T-helper 17 cell (primary cell): ENCODE results near the gene ABHD8. TPM values are rescaled to one million over a fixed set of nuclear protein-coding genes. Genes with fewer than 3 reads are reported as not detected.
"Not testable (repeated sequence)": the region's sequence is repeated elsewhere in the genome, so short reads cannot be mapped to it uniquely, and the experiment has no call there.

Experiments used
- ATAC-seq: fragments of 150-1000 bp; cut with Tn5 transposase; 2 replicates; pipeline ENCODE4 v1.10.0; 2021; ENCODE audit warnings: mild to moderate bottlenecking, moderate library complexity
- DNase-seq, 3 donors: peaks; one replicate each; pipeline versions ENCODE4 v3.0.0 to v3.0.0-alpha.2; 2020 to 2021
- H3K9me3 ChIP-seq: one replicate; pipeline ENCODE4 v1.7.0; 2013; ENCODE audit warnings: low read length, mild to moderate bottlenecking; ENCODE audit not compliant: control insufficient read depth, poor library complexity, severe bottlenecking
- H3K27ac Mint-ChIP-seq: one replicate; pipeline ENCODE4 v1.8.0; 2022; ENCODE audit warnings: mild to moderate bottlenecking, moderate library complexity, mixed read lengths
- H3K27me3 Mint-ChIP-seq: one replicate; pipeline ENCODE4 v1.8.0; 2022; ENCODE audit warnings: mixed read lengths
- H3K36me3 Mint-ChIP-seq: one replicate; pipeline ENCODE4 v1.8.0; 2022; ENCODE audit warnings: low read depth, mixed read lengths
- H3K4me1 Mint-ChIP-seq: one replicate; pipeline ENCODE4 v1.8.0; 2022; ENCODE audit warnings: mild to moderate bottlenecking, mixed read lengths
- H3K4me3 Mint-ChIP-seq: one replicate; pipeline ENCODE4 v1.8.0; 2022; ENCODE audit warnings: mild to moderate bottlenecking, moderate library complexity, mixed read lengths
- total RNA-seq, 4 donors: library from RNA in 2 of 4; stranded (reverse) in 2 of 4; gene quantifications; one replicate each; pipeline ENCODE4 v1.2.3 and lab custom pipeline; 2022 to 2026

The ABHD8 gene
- total RNA-seq, 2 donors from 2014 or later = 5.0 to 7.1 TPM

DNA sequence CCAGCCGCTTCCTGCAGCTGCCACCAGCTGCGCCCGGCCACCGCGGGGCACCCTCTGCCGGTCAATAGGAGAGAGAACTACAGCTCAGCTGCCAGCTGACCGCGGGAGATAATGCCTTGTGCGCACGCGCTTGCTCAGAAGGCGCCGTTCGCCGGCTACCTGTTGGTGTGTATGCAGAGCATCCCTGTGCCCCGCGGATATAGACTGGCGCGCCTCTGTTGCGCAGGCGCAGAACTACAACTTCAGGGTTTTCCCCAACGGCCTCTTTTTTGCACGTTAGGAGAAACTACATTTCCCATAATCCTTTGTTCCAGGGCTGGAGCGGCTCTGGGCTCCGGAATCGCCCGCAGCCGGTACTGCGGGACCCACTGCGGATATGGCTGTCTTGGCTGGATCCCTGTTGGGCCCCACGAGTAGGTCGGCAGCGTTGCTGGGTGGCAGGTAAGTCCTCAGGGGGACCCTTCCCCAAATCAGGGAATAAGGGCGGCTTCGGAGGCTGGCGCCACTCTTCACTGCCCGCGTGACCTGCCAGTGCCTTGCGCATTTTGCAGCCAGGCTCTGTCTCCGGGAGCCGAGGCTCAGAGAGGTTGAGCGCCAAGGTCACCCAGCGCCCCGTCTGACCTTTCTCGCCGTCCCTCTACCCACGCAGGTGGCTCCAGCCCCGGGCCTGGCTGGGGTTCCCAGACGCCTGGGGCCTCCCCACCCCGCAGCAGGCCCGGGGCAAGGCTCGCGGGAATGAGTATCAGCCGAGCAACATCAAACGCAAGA lies 2.5 kb upstream of the ABHD8 start, which contains the start of gene MRPL34:
Gene MRPL34, plus strand, starts transcription at position 356 of the 768 bp plus-strand sequence. Its CDS starts 21 bp downstream, at position 377.
- Mint-ChIP-seq H3K4me1 (peaks cover 36% of the 10 kb centered on the region), H3K27me3 (no peaks in the 10 kb centered on the region), H3K27ac (peak within 1 kb of the TSS; percentile 88), H3K4me3 (peak within 1 kb of the TSS; percentile 85), H3K36me3 (no peaks in the 10 kb centered on the region)
- ATAC-seq (peak; percentile 63), DNase-seq (peak; percentile 84 to 91 (median 87))
- H3K9me3 ChIP-seq = no peaks in the 10 kb centered on the region

GRCh38 chr19:17305216-17305516 lies 1.9 kb upstream of the ABHD8 start:
- Mint-ChIP-seq H3K36me3 (no peaks in the 10 kb centered on the region), H3K4me3 (peak overlapping the region; percentile 85), H3K4me1 (peaks cover 33% of the 10 kb centered on the region), H3K27me3 (no peaks in the 10 kb centered on the region), H3K27ac (peak overlapping the region; percentile 88)
- ATAC-seq (no peak), DNase-seq (no peak)
- H3K9me3 ChIP-seq = no peaks in the 10 kb centered on the region

GRCh38 chr19:17304386-17305215 lies 1.4 kb upstream of the ABHD8 start:
- DNase-seq = no peak
- H3K4me3 Mint-ChIP-seq = peak overlapping the region; percentile 21
- peaks cover 30% of the 10 kb centered on the region for H3K4me1 Mint-ChIP-seq
- no peak for ATAC-seq
- no peaks in the 10 kb centered on the region for H3K27me3 Mint-ChIP-seq
- H3K36me3 Mint-ChIP-seq = no peaks in the 10 kb centered on the region
- peak overlapping the region; percentile 88 for H3K27ac Mint-ChIP-seq
- H3K9me3 ChIP-seq = no peaks in the 10 kb centered on the region

DNA sequence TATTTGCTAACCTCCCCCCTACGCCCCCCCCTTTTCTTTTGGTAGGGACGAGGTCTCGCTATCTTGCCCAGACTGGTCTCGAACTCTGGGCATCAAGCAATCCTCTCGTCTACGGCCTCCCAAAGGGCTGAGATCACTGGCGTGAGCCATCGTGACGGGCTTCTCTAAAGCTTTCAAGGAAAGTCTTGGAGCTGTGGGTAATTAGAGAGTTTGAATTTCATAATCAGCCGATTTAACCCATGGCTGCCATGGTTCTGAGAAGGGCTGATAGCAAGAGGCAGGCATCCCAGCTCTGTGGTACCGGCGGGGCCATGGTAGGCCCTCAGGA lies 679 bp upstream of the ABHD8 start:
- Mint-ChIP-seq H3K4me1 (peaks cover 24% of the 10 kb centered on the region), H3K27ac (peak overlapping the region; percentile 71), H3K4me3 (peak overlapping the region; percentile 87), H3K27me3 (no peaks in the 10 kb centered on the region), H3K36me3 (no peaks in the 10 kb centered on the region)
- H3K9me3 ChIP-seq = no peaks in the 10 kb centered on the region
- no peak for ATAC-seq
- DNase-seq = no peak

DNA sequence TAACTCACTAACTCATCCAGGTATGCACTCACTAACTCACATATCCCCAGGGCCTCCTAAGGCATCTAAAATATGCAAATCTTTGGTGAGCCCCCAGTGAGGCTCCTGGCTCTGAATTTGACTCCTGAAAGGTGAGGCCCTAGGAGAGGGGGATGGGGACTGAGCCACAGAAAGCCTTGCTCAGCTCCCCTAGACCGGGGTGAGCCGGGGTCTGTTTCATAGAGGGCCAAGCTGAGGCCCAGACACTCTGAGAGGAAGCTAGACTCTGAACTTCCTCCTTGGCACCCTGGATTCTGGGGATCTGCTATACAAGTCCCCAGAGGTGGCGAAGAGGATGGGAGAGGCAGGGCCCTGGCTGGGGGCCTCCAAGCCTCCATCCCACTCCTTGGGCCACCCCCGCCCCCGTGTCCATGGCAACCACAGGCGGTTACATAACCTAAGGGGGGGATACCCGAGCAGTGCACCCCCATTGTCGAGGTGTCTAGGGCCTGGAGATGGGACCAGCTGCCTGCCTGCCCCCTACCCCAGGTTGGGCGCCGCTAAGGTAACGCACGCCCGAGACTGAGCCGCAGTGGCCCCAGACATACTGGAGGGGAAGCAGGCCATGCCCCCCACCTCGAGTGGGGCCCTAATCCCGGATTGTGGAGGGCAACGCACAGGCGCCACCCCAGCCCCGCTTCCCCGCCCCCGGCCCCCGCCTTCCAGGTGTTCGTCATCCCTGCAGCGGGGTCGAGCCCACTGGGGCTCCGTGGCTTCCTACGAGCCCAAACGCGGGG lies 646 bp downstream of the ABHD8 start:
- Mint-ChIP-seq H3K27me3 (no peaks in the 10 kb centered on the region), H3K27ac (no peak overlapping the region), H3K4me1 (peaks cover 20% of the 10 kb centered on the region), H3K4me3 (peak overlapping the region; percentile 87), H3K36me3 (no peaks in the 10 kb centered on the region)
- no peak for ATAC-seq
- no peaks in the 10 kb centered on the region for H3K9me3 ChIP-seq
- no peak for DNase-seq

DNA sequence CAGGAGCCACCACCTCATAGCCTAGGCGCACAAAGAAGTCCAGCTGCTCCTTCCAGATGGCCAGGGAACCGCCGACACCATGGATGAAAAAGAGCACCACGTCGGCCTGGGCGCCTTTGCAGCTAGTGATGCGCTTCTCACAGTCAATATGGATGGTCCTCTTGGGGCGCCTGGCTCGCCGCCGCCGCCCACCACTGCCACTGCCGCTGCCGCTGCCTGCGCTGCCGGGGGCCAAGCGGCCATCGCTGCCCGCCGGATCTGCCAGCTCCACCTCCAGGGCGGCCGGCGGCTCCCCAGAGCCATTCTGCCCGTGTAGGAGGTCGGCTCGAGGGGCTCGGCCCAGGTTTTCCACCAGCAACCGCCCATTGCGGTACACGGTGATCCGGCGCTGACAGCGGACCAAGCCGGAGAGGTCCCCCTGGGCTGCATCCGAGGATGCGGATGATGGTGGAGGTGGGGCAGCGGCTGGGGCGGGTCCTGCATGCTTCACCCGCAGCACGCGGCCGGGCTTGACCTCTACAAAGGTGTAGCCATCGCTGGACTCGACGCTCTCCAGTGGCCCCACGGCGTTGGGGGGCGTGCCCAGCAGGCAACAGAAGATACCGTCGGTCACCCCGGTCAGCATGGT lies 2.1 kb downstream of the ABHD8 start:
- H3K4me1 Mint-ChIP-seq = peaks cover 14% of the 10 kb centered on the region
- H3K27me3 Mint-ChIP-seq = no peaks in the 10 kb centered on the region
- DNase-seq (no peak), ATAC-seq (no peak)
- no peak overlapping the region for H3K4me3 Mint-ChIP-seq
- no peaks in the 10 kb centered on the region for H3K9me3 ChIP-seq
- H3K36me3 Mint-ChIP-seq = no peaks in the 10 kb centered on the region
- H3K27ac Mint-ChIP-seq = no peak overlapping the region

- no peak overlapping the region for H3K4me3 Mint-ChIP-seq
- H3K27ac Mint-ChIP-seq = peak overlapping the region; percentile 61
- no peaks in the 10 kb centered on the region for H3K36me3 Mint-ChIP-seq
- DNase-seq = no peak
- ATAC-seq = no peak
- no peaks in the 10 kb centered on the region for H3K27me3 Mint-ChIP-seq
- H3K9me3 ChIP-seq = no peaks in the 10 kb centered on the region
- peaks cover 4% of the 10 kb centered on the region for H3K4me1 Mint-ChIP-seq
Measured at GRCh38 chr19:17296976-17297375, 6.2 kb downstream of the ABHD8 start.

DNA sequence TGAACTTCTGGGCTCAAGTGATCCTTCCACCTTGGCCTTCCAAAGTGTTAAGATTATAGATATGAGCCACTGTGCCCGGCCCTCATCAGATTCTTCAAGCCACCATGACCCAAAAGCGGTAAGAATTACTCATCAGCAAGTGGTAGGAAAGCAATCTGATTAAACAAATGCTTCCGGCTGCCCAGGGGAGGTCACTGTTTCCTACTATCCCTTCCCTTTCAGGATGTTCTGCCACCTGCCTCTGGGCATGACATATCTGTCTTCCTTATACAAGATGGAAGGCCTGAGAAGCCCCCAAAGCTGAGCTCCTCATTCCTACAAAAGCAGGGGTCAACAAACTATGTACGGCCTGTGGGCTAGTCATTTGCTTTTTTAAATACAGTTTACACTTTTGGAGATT lies 7.0 kb downstream of the ABHD8 start:
- no peaks in the 10 kb centered on the region for H3K36me3 Mint-ChIP-seq

DNA sequence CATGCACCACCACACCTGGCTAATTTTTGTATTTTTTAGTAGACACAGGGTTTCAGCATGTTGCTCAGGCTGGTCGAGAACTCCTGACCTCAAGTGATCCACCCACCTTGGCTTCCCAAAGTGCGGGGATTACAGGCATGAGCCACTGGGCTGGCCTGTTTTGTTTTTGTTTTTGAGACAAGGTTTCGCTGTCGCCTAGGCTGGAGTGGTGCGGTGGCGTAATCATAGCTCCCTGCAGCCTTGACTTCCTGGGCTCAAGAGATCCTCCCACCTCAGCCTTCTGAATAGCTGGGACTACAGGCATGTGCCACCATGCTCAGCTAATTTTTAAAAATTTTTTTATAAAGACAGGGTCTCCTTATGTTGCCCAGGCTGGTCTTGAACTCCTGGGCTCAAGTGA lies 7.7 kb downstream of the ABHD8 start:
- not testable (repeated sequence) for DNase-seq, H3K9me3 ChIP-seq, ATAC-seq, H3K27ac Mint-ChIP-seq, H3K4me1 Mint-ChIP-seq, H3K4me3 Mint-ChIP-seq, H3K27me3 Mint-ChIP-seq, H3K36me3 Mint-ChIP-seq

More for the DNA sequence above, 7.0 kb downstream of the ABHD8 start:
- Mint-ChIP-seq H3K4me3 (no peak overlapping the region), H3K27ac (peak overlapping the region; percentile 61), H3K27me3 (no peaks in the 10 kb centered on the region), H3K4me1 (peaks cover 5% of the 10 kb centered on the region)
- DNase-seq (no peak), ATAC-seq (no peak)
- H3K9me3 ChIP-seq = no peaks in the 10 kb centered on the region

GRCh38 chr19:17294051-17294891 lies 9.0 kb downstream of the ABHD8 start:
- DNase-seq = peak; percentile 45 to 56 (median 52)
- ATAC-seq = no peak
- Mint-ChIP-seq H3K27me3 (no peaks in the 10 kb centered on the region), H3K36me3 (no peaks in the 10 kb centered on the region), H3K4me1 (peaks cover 5% of the 10 kb centered on the region), H3K27ac (no peak overlapping the region), H3K4me3 (no peak overlapping the region)
- H3K9me3 ChIP-seq = no peaks in the 10 kb centered on the region

GRCh38 chr19:17293605-17294004 lies 9.6 kb downstream of the ABHD8 start:
- peaks cover 5% of the 10 kb centered on the region for H3K4me1 Mint-ChIP-seq
- H3K27ac Mint-ChIP-seq = no peak overlapping the region
- ATAC-seq = no peak
- H3K36me3 Mint-ChIP-seq = no peaks in the 10 kb centered on the region
- H3K4me3 Mint-ChIP-seq = no peak overlapping the region
- DNase-seq = no peak
- H3K27me3 Mint-ChIP-seq = no peaks in the 10 kb centered on the region
- H3K9me3 ChIP-seq = no peaks in the 10 kb centered on the region

DNA sequence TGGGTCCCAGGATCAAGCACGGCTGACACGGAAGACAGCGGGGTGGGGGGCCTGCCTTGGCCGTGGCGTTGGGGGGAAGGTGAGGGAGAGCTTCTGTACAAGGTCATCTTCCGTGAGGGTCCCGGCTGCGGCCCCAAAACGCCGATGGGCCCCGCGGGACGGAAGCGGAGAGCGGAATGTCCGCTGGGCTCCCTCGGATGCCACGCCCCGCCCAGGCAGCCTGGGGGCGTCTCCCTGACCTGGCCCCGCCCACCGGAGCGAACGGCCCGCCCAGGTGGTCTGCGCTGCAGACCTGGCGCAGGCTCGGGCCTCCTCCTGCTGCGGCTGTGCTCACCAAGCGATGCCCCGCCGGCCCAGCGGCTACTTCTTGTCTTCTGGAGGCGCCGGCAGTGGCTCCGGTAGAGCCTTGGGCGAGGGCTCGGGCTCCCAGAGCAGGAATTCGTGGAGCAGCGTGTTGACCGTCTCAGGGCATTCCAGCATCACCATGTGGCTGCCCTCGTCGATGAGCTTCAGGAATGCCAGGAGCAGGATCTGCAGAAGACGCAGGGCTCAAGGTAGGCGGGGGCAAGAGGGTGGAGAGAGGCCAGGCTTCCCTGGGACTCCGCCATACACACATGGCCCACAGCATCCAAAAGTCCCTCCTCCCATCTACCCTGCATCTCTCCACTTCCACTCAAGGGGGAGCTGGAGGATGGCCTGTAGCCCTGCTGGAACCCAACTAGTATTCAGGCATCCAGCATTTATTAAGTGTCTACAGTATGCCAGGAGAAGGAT lies 10.7 kb downstream of the ABHD8 start:
- DNase-seq (peak; percentile 70 to 79 (median 77)), ATAC-seq (peak; percentile 98)
- no peaks in the 10 kb centered on the region for H3K27me3 Mint-ChIP-seq
- peak overlapping the region; percentile 90 for H3K4me3 Mint-ChIP-seq
- peak overlapping the region; percentile 51 for H3K27ac Mint-ChIP-seq
- peaks cover 5% of the 10 kb centered on the region for H3K4me1 Mint-ChIP-seq
- no peaks in the 10 kb centered on the region for H3K36me3 Mint-ChIP-seq
- H3K9me3 ChIP-seq = no peaks in the 10 kb centered on the region
